GM19452 (cell line): ENCODE results near the gene ARAP2.

Experiments
- ATAC-seq: cut with Tn5 transposase; IDR thresholded peaks from one replicate; pipeline ENCODE4 v1.9.1; 2021; ENCODE audit not compliant: unreplicated experiment

Gene ARAP2

GRCh38 chr4:36260731-36261130 lies 16.4 kb upstream of the ARAP2 start:
- no peak for ATAC-seq

- ATAC-seq: peak; percentile 39
Measured at GRCh38 chr4:36256398-36256891, 12.1 kb upstream of the ARAP2 start.

- ATAC-seq: peak; percentile 88
Measured at GRCh38 chr4:36255577-36255976, 11.3 kb upstream of the ARAP2 start.

- ATAC-seq: no peak
Measured at GRCh38 chr4:36254371-36254770, 10.1 kb upstream of the ARAP2 start.

GRCh38 chr4:36251983-36252382 lies 7.7 kb upstream of the ARAP2 start:
- no peak for ATAC-seq

GRCh38 chr4:36249610-36250009 lies 5.3 kb upstream of the ARAP2 start:
- ATAC-seq: no peak

GRCh38 chr4:36243355-36244256 lies 708 bp downstream of the ARAP2 start:
- peak; percentile 32 for ATAC-seq

GRCh38 chr4:36242629-36243354 lies 1.5 kb downstream of the ARAP2 start:
- ATAC-seq: no peak

GRCh38 chr4:36241771-36242170 lies 2.5 kb downstream of the ARAP2 start:
- peak; percentile 44 for ATAC-seq

- ATAC-seq: no peak
Measured at GRCh38 chr4:36237366-36238313, 6.7 kb downstream of the ARAP2 start.

GRCh38 chr4:36236159-36236558 lies 8.2 kb downstream of the ARAP2 start:
- no peak for ATAC-seq

- no peak for ATAC-seq
Measured at GRCh38 chr4:36235306-36235705, 9.0 kb downstream of the ARAP2 start.

- ATAC-seq: no peak
Measured at GRCh38 chr4:36233567-36234266, 10.6 kb downstream of the ARAP2 start.

GRCh38 chr4:36230534-36230933 lies 13.8 kb downstream of the ARAP2 start:
- ATAC-seq: no peak

GRCh38 chr4:36227913-36228312 lies 16.4 kb downstream of the ARAP2 start:
- no peak for ATAC-seq

- no peak for ATAC-seq
Measured at GRCh38 chr4:36226430-36227227, 17.7 kb downstream of the ARAP2 start.

- no peak for ATAC-seq
Measured at GRCh38 chr4:36224972-36225903, 19.1 kb downstream of the ARAP2 start.

- no peak for ATAC-seq
Measured at GRCh38 chr4:36222702-36223101, 21.6 kb downstream of the ARAP2 start.
